Spleen (tissue), 7 donors: ENCODE results near the gene LACRT.

Experiments used
- CTCF ChIP-seq, 11 experiments: fragments of 200-600 bp in 7 of 11; fragments of 450-650 bp in 4 of 11; sonication (generic) in 4 of 11; IDR thresholded peaks in 8 of 11; conservative IDR thresholded peaks in 3 of 11; 1 replicate in 7 of 11; 2 replicates in 4 of 11; pipeline versions ENCODE4 v1.4.0 to v1.8.0; 2016 to 2021; ENCODE audit warnings: antibody characterized with exemption in 11 of 11, inconsistent platforms in 4 of 11, mild to moderate bottlenecking in 1 of 11
- POLR2A ChIP-seq, 3 donors: fragments of 450-650 bp; IDR thresholded peaks; one replicate each; pipeline ENCODE4 v1.5.1; 2017; ENCODE audit warnings: antibody characterized with exemption in 3 of 3, mild to moderate bottlenecking in 1 of 3
- POLR2AphosphoS5 ChIP-seq, 3 donors: sonication (generic); formaldehyde crosslinking; IDR thresholded peaks; one replicate each; pipeline ENCODE4 v1.5.1; 2017; ENCODE audit warnings: antibody characterized with exemption in 3 of 3
- donor health status: DM: no; HTN: no; CAD: no; lungs with moderate emphysema.
- donor health status: DM: no; HTN: no; CAD: no.
- donor health status: DM: no; HTN: no; CAD: no.

GRCh38 chr12:54650409-54650808 lies 15.7 kb upstream of the LACRT start:
- TF ChIP-seq CTCF (IDR thresholded peaks at IDR 0.05 in 8 of 11, conservative IDR thresholded peaks at IDR 0.05 in 3 of 11) (no peak), POLR2A (IDR thresholded peaks at IDR 0.05) (no peak), POLR2AphosphoS5 (IDR thresholded peaks at IDR 0.05) (no peak)
